Fibroblast of mammary gland (primary cell): ENCODE results near the gene AMN.

Source experiments
- DNase-seq: peaks from one replicate; pipeline ENCODE4 v3.0.0-alpha.2; 2010; ENCODE audit warnings: low read depth
- H3K4me3 ChIP-seq: 2 replicates; pipeline ENCODE4 v1.5.1; 2011; ENCODE audit warnings: low read depth, mild to moderate bottlenecking, low read length, moderate library complexity; ENCODE audit not compliant: control insufficient read depth
- TF ChIP-seq, protein P1 (sequence below): conservative IDR thresholded peaks from 2 replicates; pipeline ENCODE4 v1.5.1; 2011; ENCODE audit warnings: low read depth, low read length, inconsistent platforms; ENCODE audit not compliant: control insufficient read depth, insufficient read depth

The AMN gene

DNA sequence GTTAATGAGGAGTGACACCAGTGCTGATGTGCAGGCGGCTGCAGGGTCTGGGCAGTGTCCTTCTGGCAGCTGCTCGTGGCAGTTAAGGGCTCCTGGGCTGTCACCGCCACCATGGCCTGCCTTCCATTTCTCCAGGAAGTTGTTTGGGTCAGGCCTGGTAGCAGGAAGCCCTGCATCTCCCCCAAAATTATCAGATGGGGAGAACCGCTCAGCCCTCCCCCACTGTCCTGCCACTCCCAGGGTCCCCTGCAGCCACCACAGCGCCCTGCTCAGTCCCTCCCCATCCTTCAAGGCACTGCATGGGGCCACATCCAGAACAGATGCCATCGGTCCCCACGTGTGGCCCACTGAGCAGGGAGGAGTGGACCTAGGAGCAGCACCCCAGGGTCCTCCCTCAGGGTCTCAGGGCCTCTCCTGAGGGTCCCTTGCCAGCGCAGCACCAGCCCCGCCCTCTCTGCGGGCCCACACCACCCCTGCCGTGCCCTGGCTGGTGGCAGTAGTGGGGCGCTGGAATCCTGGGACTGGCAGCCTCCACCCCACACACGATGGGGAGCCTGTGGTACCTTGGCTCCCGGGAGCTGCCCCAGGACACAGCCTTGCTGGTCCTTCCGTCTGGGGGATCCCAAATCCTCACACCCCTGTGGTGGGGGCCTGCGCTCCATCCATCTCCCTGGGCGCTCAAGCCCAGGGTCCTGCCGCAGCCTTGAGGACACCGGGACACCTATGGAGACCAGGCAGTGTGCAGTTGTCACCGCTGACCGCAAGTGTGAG is 10.3 kb upstream of the AMN start:
- no peak for DNase-seq
- TF ChIP-seq, protein P1, sequence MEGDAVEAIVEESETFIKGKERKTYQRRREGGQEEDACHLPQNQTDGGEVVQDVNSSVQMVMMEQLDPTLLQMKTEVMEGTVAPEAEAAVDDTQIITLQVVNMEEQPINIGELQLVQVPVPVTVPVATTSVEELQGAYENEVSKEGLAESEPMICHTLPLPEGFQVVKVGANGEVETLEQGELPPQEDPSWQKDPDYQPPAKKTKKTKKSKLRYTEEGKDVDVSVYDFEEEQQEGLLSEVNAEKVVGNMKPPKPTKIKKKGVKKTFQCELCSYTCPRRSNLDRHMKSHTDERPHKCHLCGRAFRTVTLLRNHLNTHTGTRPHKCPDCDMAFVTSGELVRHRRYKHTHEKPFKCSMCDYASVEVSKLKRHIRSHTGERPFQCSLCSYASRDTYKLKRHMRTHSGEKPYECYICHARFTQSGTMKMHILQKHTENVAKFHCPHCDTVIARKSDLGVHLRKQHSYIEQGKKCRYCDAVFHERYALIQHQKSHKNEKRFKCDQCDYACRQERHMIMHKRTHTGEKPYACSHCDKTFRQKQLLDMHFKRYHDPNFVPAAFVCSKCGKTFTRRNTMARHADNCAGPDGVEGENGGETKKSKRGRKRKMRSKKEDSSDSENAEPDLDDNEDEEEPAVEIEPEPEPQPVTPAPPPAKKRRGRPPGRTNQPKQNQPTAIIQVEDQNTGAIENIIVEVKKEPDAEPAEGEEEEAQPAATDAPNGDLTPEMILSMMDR = no peak
- H3K4me3 ChIP-seq = no peak overlapping the region

DNA sequence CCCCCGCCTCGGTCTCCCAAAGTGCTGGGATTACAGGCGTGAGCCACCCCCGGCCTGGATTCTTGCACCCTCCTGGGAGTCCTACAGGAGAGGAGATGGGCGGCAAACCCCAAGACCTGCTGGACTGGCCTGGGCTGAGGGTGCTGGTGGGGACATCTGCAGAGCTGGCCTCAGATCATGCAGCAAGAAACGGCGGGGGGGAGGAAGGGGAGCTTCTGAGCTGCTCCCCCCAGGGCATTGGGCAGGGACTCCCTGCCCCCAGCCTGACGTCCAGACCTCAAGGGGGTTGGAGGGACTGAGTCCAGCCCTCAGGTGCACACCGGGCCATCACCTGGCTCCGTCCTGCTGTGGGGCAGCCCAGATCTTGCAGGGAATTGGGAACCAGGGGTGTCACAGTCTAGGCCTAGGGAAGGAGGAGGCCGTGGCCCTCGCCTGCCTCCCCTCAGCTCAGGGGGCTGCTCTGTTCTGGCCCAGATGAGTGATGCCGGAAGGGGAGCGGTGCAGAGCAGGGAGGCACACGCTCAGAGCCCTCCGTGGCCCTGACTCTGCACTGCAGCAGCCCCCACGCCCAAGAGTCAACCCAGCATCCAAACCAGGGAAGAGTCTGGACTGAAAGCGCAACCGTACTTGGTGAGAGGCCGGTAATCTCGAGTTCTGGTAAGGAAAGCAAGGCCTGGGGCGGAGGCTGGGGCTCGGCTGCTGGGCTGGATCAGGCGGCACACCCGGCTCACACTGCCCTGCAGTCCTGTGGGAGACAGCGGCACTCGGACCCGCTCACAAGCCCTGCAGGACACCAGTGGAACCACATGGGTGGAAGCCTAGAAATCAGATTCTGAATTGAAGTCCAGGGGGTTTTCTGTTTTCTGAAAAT is 8.9 kb upstream of the AMN start:
- DNase-seq = no peak
- H3K4me3 ChIP-seq = no peak overlapping the region
- TF ChIP-seq, protein P1 = no peak

DNA sequence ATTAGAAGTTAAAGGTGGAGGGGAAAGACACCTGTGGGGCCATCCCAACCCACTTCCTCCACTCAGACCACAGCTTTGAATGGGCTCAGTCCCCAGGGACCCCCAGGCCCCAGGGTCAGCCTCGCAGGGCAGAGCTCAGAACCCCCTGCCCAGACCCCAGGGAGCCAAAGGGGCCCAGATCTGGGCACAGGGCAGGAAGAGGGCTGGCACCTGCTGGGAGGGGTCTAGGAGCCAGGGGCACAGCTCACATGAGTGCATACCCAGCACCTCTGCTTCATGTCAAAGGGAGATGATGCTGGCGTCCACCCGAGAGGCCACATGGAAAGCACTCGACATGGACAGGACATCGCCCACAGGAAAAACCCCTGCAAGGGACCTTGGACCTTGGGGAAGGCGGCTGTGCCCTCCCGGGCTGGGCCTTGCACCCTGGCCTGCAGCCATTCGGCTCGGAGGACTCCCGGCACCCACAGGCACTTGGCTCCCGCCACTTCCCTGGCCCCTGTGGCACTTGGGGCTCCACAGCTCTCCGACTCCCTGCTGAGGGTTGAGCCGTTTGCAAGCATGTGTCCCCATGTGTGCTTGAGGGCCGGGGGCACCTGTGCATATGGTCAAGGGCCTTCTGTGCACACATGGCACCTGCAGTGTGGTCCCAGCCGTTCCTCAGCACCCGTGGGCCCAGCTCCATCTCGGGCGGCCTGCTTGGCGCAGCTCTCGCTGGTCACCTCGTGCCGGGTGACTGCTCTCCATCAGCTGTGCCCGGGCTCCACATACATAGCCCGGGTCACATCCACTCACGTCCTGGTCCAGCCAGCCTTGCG is 7.8 kb upstream of the AMN start:
- DNase-seq = no peak
- TF ChIP-seq, protein P1 = no peak

DNA sequence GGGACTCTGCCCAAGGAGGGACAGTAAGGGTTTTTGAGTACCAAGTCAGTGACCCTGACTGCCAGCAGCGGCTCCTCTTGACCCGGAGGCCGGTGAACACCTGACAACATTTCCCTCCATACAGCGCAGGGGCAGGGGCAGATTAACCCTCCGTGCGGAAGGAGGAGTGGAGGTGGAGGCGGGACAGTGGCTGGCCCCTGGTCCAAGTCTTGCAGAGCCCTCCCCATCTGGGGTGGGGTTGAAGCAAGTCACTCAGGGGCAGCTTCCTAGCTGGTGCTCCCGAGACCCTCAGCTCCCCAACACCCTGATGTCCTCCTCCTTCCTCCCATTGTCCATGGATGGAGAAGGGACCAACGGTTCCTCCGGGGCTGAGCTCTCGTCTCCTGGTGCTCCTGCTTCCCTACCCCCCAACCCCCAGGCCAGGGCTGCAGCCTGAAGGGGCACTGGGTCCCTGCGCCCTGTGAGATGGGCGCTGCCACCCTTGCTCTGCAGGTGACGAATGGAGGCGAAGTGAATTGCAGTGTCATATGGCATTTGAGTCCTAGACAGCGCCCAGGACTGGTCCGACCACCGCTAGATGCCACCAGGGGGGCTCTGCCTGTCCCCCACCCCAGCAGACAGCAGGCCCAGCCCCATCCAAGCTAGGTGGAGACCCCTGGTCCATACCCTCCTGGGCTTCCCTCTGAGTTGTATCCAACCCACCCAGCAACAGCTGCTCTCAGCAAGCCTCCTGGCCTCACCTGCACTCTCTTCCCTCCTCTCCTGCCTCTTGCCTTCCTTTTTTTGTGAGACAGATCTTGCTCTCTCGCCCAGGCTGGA is 7.0 kb upstream of the AMN start:
- no peak overlapping the region for H3K4me3 ChIP-seq
- TF ChIP-seq, protein P1 = no peak
- no peak for DNase-seq

More for the DNA sequence above, 7.8 kb upstream of the AMN start:
- no peak overlapping the region for H3K4me3 ChIP-seq

DNA sequence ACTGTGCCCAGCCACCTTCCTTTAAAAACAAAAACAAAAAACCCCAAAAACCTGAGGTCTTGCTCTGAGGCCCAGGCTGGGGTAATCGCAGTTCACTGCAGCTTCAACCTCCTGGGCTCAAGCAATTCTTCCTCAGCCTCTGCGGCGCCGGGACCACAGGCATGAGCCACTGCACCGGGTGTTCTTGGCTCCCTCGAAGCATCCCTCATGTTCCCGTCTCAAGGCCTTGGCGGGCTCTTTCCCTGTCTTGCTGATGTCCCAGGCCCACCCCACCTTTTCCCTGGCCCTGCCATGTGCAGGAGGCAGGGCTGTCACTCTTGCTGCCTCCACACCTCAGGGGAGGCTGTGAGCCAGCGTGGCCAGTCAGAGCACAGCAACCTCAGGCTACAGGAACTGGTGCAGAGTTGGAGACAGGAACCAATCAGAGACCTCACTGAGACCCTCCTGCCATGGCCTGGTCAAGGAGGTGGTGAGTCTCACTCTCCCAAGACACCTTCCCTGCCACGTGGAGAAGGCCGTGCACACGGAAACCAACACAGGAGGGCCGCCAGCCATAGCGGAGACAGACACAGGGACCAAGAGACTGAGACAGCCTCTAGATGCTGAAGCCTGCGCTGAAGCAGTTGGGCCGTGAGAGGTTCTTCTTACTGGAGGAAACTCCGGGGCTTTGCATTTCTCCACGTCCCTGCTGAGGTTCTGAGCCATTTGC is 6.0 kb upstream of the AMN start:
- H3K4me3 ChIP-seq = no peak overlapping the region
- TF ChIP-seq, protein P1 = no peak
- no peak for DNase-seq
